GM19463 (cell line): Measurements from ENCODE around the gene ZNF335.
A peak's percentile ranks its signal among the peaks of the same experiment; 100 is the strongest.
"Not testable (repeated sequence)": the region's sequence is repeated elsewhere in the genome, so short reads cannot be mapped to it uniquely, and the experiment has no call there.

ENCODE experiments used
- ATAC-seq: cut with Tn5 transposase; IDR thresholded peaks from one replicate; pipeline ENCODE4 v1.9.1; 2021; ENCODE audit warnings: mild to moderate bottlenecking, moderate library complexity; ENCODE audit not compliant: unreplicated experiment

Gene ZNF335

GRCh38 chr20:45934586-45935415 is 37.2 kb downstream of the ZNF335 start, which contains the start of gene PCIF1:
TSS of gene PCIF1 (plus strand) at chr20:45934683. CDS start at chr20:45939000, 4,317 bp downstream.
- peak; percentile 75 for ATAC-seq

GRCh38 chr20:45934046-45934585 is 37.9 kb downstream of the ZNF335 start:
- ATAC-seq, result no peak

- no peak for ATAC-seq
Measured at GRCh38 chr20:45933266-45934045, 38.5 kb downstream of the ZNF335 start.

- ATAC-seq, result not testable (repeated sequence)
Measured at GRCh38 chr20:45931680-45932079, 40.3 kb downstream of the ZNF335 start.

GRCh38 chr20:45927071-45927878 is 44.7 kb downstream of the ZNF335 start:
- ATAC-seq, result no peak

- no peak for ATAC-seq
Measured at GRCh38 chr20:45926731-45927070, 45.3 kb downstream of the ZNF335 start.

GRCh38 chr20:45925821-45926506 is 46.0 kb downstream of the ZNF335 start:
- no peak for ATAC-seq

- ATAC-seq, result no peak
Measured at GRCh38 chr20:45924391-45925261, 47.4 kb downstream of the ZNF335 start.

GRCh38 chr20:45921337-45922189 is 50.4 kb downstream of the ZNF335 start:
- ATAC-seq, result no peak

- no peak for ATAC-seq
Measured at GRCh38 chr20:45920462-45921336, 51.3 kb downstream of the ZNF335 start.

- ATAC-seq, result no peak
Measured at GRCh38 chr20:45919542-45920399, 52.2 kb downstream of the ZNF335 start.

- no peak for ATAC-seq
Measured at GRCh38 chr20:45918779-45919537, 53.0 kb downstream of the ZNF335 start.

GRCh38 chr20:45918182-45918737 is 53.7 kb downstream of the ZNF335 start:
- ATAC-seq, result no peak

- no peak for ATAC-seq
Measured at GRCh38 chr20:45917790-45918141, 54.2 kb downstream of the ZNF335 start.

GRCh38 chr20:45913116-45913515 is 58.9 kb downstream of the ZNF335 start:
- no peak for ATAC-seq

- no peak for ATAC-seq
Measured at GRCh38 chr20:45912344-45912682, 59.7 kb downstream of the ZNF335 start.
